A673 (cell line): Measurements from ENCODE around the gene ALKBH2. TPM values are rescaled to one million over a fixed set of nuclear protein-coding genes. Genes with fewer than 3 reads are reported as not detected.

Source experiments
- BruUV-seq: library from RNA; stranded (reverse); fragments of 400-500 nt; replicated peaks from 2 replicates; lab custom pipeline; 2021; lab: Mats Ljungman, UMichigan
- CTCF ChIA-PET: fragments of 300-600 bp; sonication (Branson Sonifier 250); formaldehyde crosslinking; loops from one replicate; lab custom pipeline; 2022; ENCODE audit warnings: antibody characterized with exemption; lab: Charles Lee
- POLR2A ChIA-PET: fragments of 300-600 bp; sonication (Branson Sonifier 250); formaldehyde crosslinking; loops from one replicate; lab custom pipeline; 2022; ENCODE audit warnings: antibody characterized with exemption; ENCODE audit not compliant: low non-redundant PET; lab: Charles Lee
- DNase-seq: peaks from one replicate; pipeline ENCODE4 v3.0.0-alpha.2; 2015; ENCODE audit warnings: low spot score
- H3K27ac ChIP-seq: fragments of 200-600 bp; sonication (generic); 2 replicates; pipeline ENCODE4 v1.5.1; 2016; ENCODE audit warnings: mixed run types, low read depth, mild to moderate bottlenecking, mixed read lengths, antibody characterized with exemption, low read length; ENCODE audit not compliant: poor library complexity, severe bottlenecking
- H3K27me3 ChIP-seq: fragments of 200-600 bp; sonication (generic); replicated peaks from 2 replicates; pipeline ENCODE4 v1.6.1; 2017; ENCODE audit warnings: mixed run types, low read depth, mild to moderate bottlenecking, mixed read lengths, antibody characterized with exemption, low read length; ENCODE audit not compliant: insufficient read depth, poor library complexity
- H3K36me3 ChIP-seq: fragments of 200-600 bp; sonication (generic); 2 replicates; pipeline ENCODE4 v1.6.1; 2016; ENCODE audit warnings: mixed run types, mild to moderate bottlenecking, mixed read lengths, antibody characterized with exemption, low read length; ENCODE audit not compliant: insufficient read depth, poor library complexity, severe bottlenecking
- H3K4me1 ChIP-seq: fragments of 200-600 bp; sonication (generic); 2 replicates; pipeline ENCODE4 v1.6.1; 2017; ENCODE audit warnings: mixed run types, mild to moderate bottlenecking, mixed read lengths, antibody characterized with exemption, low read length; ENCODE audit not compliant: insufficient read depth, poor library complexity, severe bottlenecking
- H3K4me3 ChIP-seq: fragments of 200-600 bp; sonication (generic); 2 replicates; pipeline ENCODE4 v1.5.1; 2016; ENCODE audit warnings: low read depth, mixed run types, mild to moderate bottlenecking, mixed read lengths, low read length; ENCODE audit not compliant: poor library complexity, severe bottlenecking
- H3K9me3 ChIP-seq: fragments of 200-600 bp; sonication (generic); 2 replicates; pipeline ENCODE4 v1.6.1; 2016; ENCODE audit warnings: mixed run types, low read depth, mild to moderate bottlenecking, mixed read lengths, antibody characterized with exemption, low read length; ENCODE audit not compliant: poor library complexity, severe bottlenecking
- CTCF ChIP-seq: fragments of 300-800, 200-600 bp; sonication (generic); conservative IDR thresholded peaks from 2 replicates; pipeline ENCODE4 v1.5.1; 2017; ENCODE audit warnings: low read depth, mild to moderate bottlenecking, antibody characterized with exemption, low read length, moderate library complexity, mixed read lengths
- EZH2 ChIP-seq: fragments of 200-600 bp; sonication (generic); IDR thresholded peaks from 2 replicates; pipeline ENCODE4 v1.6.1; 2017; ENCODE audit warnings: borderline replicate concordance, low read depth, mild to moderate bottlenecking, mixed read lengths, antibody characterized with exemption, low read length; ENCODE audit not compliant: poor library complexity, severe bottlenecking
- intact Hi-C: fragments of 100-400 bp; cut with micrococcal nuclease; formaldehyde crosslinking; loops from one replicate; pipeline ENCODE4 v1.10.0; 2022; ENCODE audit not compliant: unreplicated experiment
- total RNA-seq: library from RNA; stranded (reverse); gene quantifications from 2 replicates; pipeline ENCODE4 v1.2.3, GENCODE V29; 2021

ALKBH2 gene
- total RNA-seq, 1 experiment from 2014 or later = 40.6 TPM

- H3K4me1 ChIP-seq = peaks cover 9% of the 10 kb centered on the region
- H3K9me3 ChIP-seq = no peaks in the 10 kb centered on the region
- no peak for DNase-seq
- ChIA-PET POLR2A (no interaction called here), CTCF (no interaction called here)
- TF ChIP-seq CTCF (no peak), EZH2 (no peak)
- no peaks in the 10 kb centered on the region for H3K27me3 ChIP-seq
- H3K27ac ChIP-seq = no peak overlapping the region
- H3K4me3 ChIP-seq = no peak overlapping the region
- peaks cover 7% of the 10 kb centered on the region for H3K36me3 ChIP-seq
- intact Hi-C loops = no loop called here
- no TSS peak for BruUV-seq
These were observed 21.4 kb upstream of the ALKBH2 start for GRCh38 chr12:109114644-109115043.

GRCh38 chr12:109113661-109114321, 20.5 kb upstream of the ALKBH2 start:
- Histone ChIP-seq H3K4me3 (no peak overlapping the region), H3K4me1 (peaks cover 9% of the 10 kb centered on the region), H3K27ac (no peak overlapping the region), H3K27me3 (no peaks in the 10 kb centered on the region), H3K9me3 (no peaks in the 10 kb centered on the region), H3K36me3 (peaks cover 7% of the 10 kb centered on the region)
- BruUV-seq = no TSS peak
- intact Hi-C loops = no loop called here
- no peak for TF ChIP-seq EZH2
- TF ChIP-seq CTCF = no peak
- ChIA-PET CTCF (no interaction called here), POLR2A (no interaction called here)
- DNase-seq = no peak

- TF ChIP-seq CTCF = no peak
- no peak for TF ChIP-seq EZH2
- intact Hi-C loops = loop anchor here (1.0 kb wide), 1 partner anchor 272 kb away; no protein-coding TSS in a partner anchor
- no peak for DNase-seq
- Histone ChIP-seq H3K27ac (no peak overlapping the region), H3K4me3 (no peak overlapping the region), H3K27me3 (no peaks in the 10 kb centered on the region), H3K4me1 (peaks cover 9% of the 10 kb centered on the region), H3K36me3 (peaks cover 11% of the 10 kb centered on the region), H3K9me3 (no peaks in the 10 kb centered on the region)
- ChIA-PET POLR2A (no interaction called here), CTCF (interaction anchor here (0.6 kb wide), 1 partner anchor 666 kb away, joined by 6 read pairs; no protein-coding TSS in a partner anchor)
- no TSS peak for BruUV-seq
These were observed 19.6 kb upstream of the ALKBH2 start for GRCh38 chr12:109112720-109113465.
